H9 (cell line): ENCODE measurements around the gene MDFI. TPM values are rescaled to one million over a fixed set of nuclear protein-coding genes. Genes with fewer than 3 reads are reported as not detected.

Experiments
- DNase-seq: peaks from one replicate; pipeline ENCODE4 v3.0.0-alpha.2; 2017
- H2AFZ ChIP-seq: one replicate; pipeline ENCODE4 v1.6.1; 2013; ENCODE audit warnings: mild to moderate bottlenecking, low read length, control low read depth, moderate library complexity
- H2AK5ac ChIP-seq: 2 replicates; pipeline ENCODE4 v1.6.1; 2013; ENCODE audit warnings: low read length, control low read depth, mixed read lengths; ENCODE audit not compliant: insufficient read length
- H2BK120ac ChIP-seq: one replicate; pipeline ENCODE4 v1.6.1; 2013; ENCODE audit warnings: low read depth, mild to moderate bottlenecking, low read length, control low read depth, inconsistent platforms; ENCODE audit not compliant: poor library complexity, severe bottlenecking
- H2BK12ac ChIP-seq: 2 replicates; pipeline ENCODE4 v1.6.1; 2013; ENCODE audit warnings: low read length, control low read depth, mixed read lengths, low read depth; ENCODE audit not compliant: insufficient read length
- H2BK15ac ChIP-seq: 2 replicates; pipeline ENCODE4 v1.6.1; 2013; ENCODE audit warnings: low read depth, low read length, control low read depth
- H2BK20ac ChIP-seq: one replicate; pipeline ENCODE4 v1.6.1; 2013; ENCODE audit warnings: low read depth, mild to moderate bottlenecking, low read length, control low read depth, inconsistent platforms; ENCODE audit not compliant: poor library complexity, severe bottlenecking
- H2BK5ac ChIP-seq: 2 replicates; pipeline ENCODE4 v1.6.1; 2013; ENCODE audit warnings: low read length, control low read depth, mixed read lengths; ENCODE audit not compliant: insufficient read length
- H3K14ac ChIP-seq: 2 replicates; pipeline ENCODE4 v1.6.1; 2013; ENCODE audit warnings: low read length, control low read depth; ENCODE audit not compliant: insufficient read depth
- H3K18ac ChIP-seq: 2 replicates; pipeline ENCODE4 v1.6.1; 2013; ENCODE audit warnings: low read depth, mild to moderate bottlenecking, mixed read lengths, low read length, control low read depth; ENCODE audit not compliant: insufficient read length
- H3K23ac ChIP-seq: 2 replicates; pipeline ENCODE4 v1.6.1; 2013; ENCODE audit warnings: low read length, control low read depth, mixed read lengths, low read depth; ENCODE audit not compliant: insufficient read length
- H3K23me2 ChIP-seq: 2 replicates; pipeline ENCODE4 v1.6.1; 2013; ENCODE audit warnings: low read depth, mild to moderate bottlenecking, mixed read lengths, low read length, control low read depth; ENCODE audit not compliant: insufficient read length, poor library complexity, severe bottlenecking
- H3K27ac ChIP-seq: 2 replicates; pipeline ENCODE4 v1.5.1; 2013; ENCODE audit warnings: low read length, control low read depth, mixed read lengths, low read depth; ENCODE audit not compliant: insufficient read length
- H3K27me3 ChIP-seq: 2 replicates; pipeline ENCODE4 v1.6.1; 2013; ENCODE audit warnings: low read length, control low read depth, inconsistent platforms; ENCODE audit not compliant: insufficient read depth
- H3K4ac ChIP-seq: 2 replicates; pipeline ENCODE4 v1.6.1; 2013; ENCODE audit warnings: low read depth, mild to moderate bottlenecking, control low read depth, inconsistent platforms, low read length, moderate library complexity
- H3K4me1 ChIP-seq: 2 replicates; pipeline ENCODE4 v1.6.1; 2013; ENCODE audit warnings: low read length, control low read depth, inconsistent platforms; ENCODE audit not compliant: insufficient read depth
- H3K4me2 ChIP-seq: 2 replicates; pipeline ENCODE4 v1.6.1; 2013; ENCODE audit warnings: low read length, control low read depth, mixed read lengths; ENCODE audit not compliant: insufficient read length, insufficient read depth
- H3K56ac ChIP-seq: 2 replicates; pipeline ENCODE4 v1.6.1; 2013; ENCODE audit warnings: low read depth, mild to moderate bottlenecking, mixed read lengths, low read length, control low read depth; ENCODE audit not compliant: insufficient read length
- H3K79me1 ChIP-seq: 2 replicates; pipeline ENCODE4 v1.6.1; 2013; ENCODE audit warnings: low read depth, mild to moderate bottlenecking, moderate library complexity, low read length, control low read depth, inconsistent platforms; ENCODE audit not compliant: insufficient read depth, poor library complexity, severe bottlenecking
- H3K79me2 ChIP-seq: 2 replicates; pipeline ENCODE4 v1.6.1; 2013; ENCODE audit warnings: low read length, control low read depth, inconsistent platforms; ENCODE audit not compliant: insufficient read depth
- H3K9ac ChIP-seq: 2 replicates; pipeline ENCODE4 v1.6.1; 2013; ENCODE audit warnings: low read length, control low read depth, mixed read lengths; ENCODE audit not compliant: insufficient read length; ENCODE audit errors: extremely low read depth
- H3K9me3 ChIP-seq: one replicate; pipeline ENCODE4 v1.6.1; 2013; ENCODE audit warnings: low read depth, low read length, inconsistent platforms; ENCODE audit not compliant: control insufficient read depth
- H3T11ph ChIP-seq: one replicate; pipeline ENCODE4 v1.6.1; 2013; ENCODE audit warnings: mild to moderate bottlenecking, low read length, control low read depth, inconsistent platforms
- H4K20me1 ChIP-seq: one replicate; pipeline ENCODE4 v1.6.1; 2013; ENCODE audit not compliant: control insufficient read depth, insufficient read length, insufficient read depth
- H4K5ac ChIP-seq: 2 replicates; pipeline ENCODE4 v1.6.1; 2013; ENCODE audit warnings: low read depth, mild to moderate bottlenecking, mixed read lengths, low read length, control low read depth; ENCODE audit not compliant: insufficient read length
- H4K8ac ChIP-seq: replicated peaks from 2 replicates; pipeline ENCODE4 v1.6.1; 2013; ENCODE audit warnings: low read length, control low read depth, mixed read lengths, low read depth; ENCODE audit not compliant: insufficient read length
- H4K91ac ChIP-seq: 2 replicates; pipeline ENCODE4 v1.6.1; 2013; ENCODE audit warnings: low read depth, mild to moderate bottlenecking, moderate library complexity, mixed read lengths, low read length, control low read depth; ENCODE audit not compliant: insufficient read length
- H3K27ac Mint-ChIP-seq, 3 experiments: 2 replicates in 2 of 3; 3 replicates in 1 of 3; pipeline ENCODE4 v1.8.0; 2020 to 2021; ENCODE audit warnings: mixed read lengths in 3 of 3, mild to moderate bottlenecking in 1 of 3, moderate library complexity in 1 of 3
- H3K27me3 Mint-ChIP-seq: 2 replicates; pipeline ENCODE4 v1.8.0; 2021; ENCODE audit warnings: low read depth, mild to moderate bottlenecking, moderate library complexity, mixed read lengths
- H3K36me3 Mint-ChIP-seq, 3 experiments: 2 replicates in 2 of 3; 3 replicates in 1 of 3; pipeline ENCODE4 v1.8.0; 2020 to 2021; ENCODE audit warnings: low read depth in 3 of 3, mixed read lengths in 3 of 3; ENCODE audit not compliant: insufficient read depth in 1 of 3
- H3K4me1 Mint-ChIP-seq, 2 experiments: 2 replicates each; pipeline ENCODE4 v1.8.0; 2020; ENCODE audit warnings: mixed read lengths in 2 of 2
- H3K4me3 Mint-ChIP-seq, 2 experiments: 2 replicates in 1 of 2; 3 replicates in 1 of 2; pipeline ENCODE4 v1.8.0; 2020 to 2021; ENCODE audit warnings: mild to moderate bottlenecking in 2 of 2, mixed read lengths in 2 of 2, moderate library complexity in 1 of 2
- H3K9me3 Mint-ChIP-seq, 2 experiments: 2 replicates in 1 of 2; 3 replicates in 1 of 2; pipeline ENCODE4 v1.8.0; 2020; ENCODE audit warnings: mild to moderate bottlenecking in 2 of 2, mixed read lengths in 2 of 2, moderate library complexity in 1 of 2
- CTCF ChIP-seq: fragments of 200-600 bp; sonication (generic); conservative IDR thresholded peaks from 3 replicates; pipeline ENCODE4 v1.8.0; 2021; ENCODE audit warnings: antibody characterized with exemption, mild to moderate bottlenecking
- WGBS: extraction: QIAGEN DNeasy Blood & Tissue Kit; methylation state at CpG from one replicate; pipeline ENCODE4 v1.1.7; 2013; ENCODE audit warnings: missing lambda C conversion rate, low lambda C conversion rate, mixed read lengths; ENCODE audit not compliant: insufficient read length; ENCODE audit errors: extremely low coverage; 5-methylcytosine and 5-hydroxymethylcytosine counted together
- total RNA-seq: library from RNA; stranded (reverse); gene quantifications from 2 replicates; pipeline ENCODE4 v1.2.1, GENCODE V29; 2021

MDFI gene
- total RNA-seq, 1 experiment from 2014 or later: 45.0 TPM

- H4K20me1 ChIP-seq: no peaks in the 10 kb centered on the region
- Mint-ChIP-seq H3K4me1 (peaks cover 55 to 57% of the 10 kb centered on the region in 2 experiments), H3K4me3 (peak overlapping the region; percentile 81 to 90), H3K27ac (peak overlapping the region in 1 of 3 experiments; percentile 34; a peak in 2 of 7 replicates), H3K36me3 (peaks cover 12 to 18% (median 16%) of the 10 kb centered on the region in 3 experiments), H3K27me3 (peaks cover 68% of the 10 kb centered on the region), H3K9me3 (no peaks in the 10 kb centered on the region; a peak in 1 of 5 replicates)
- H2BK15ac ChIP-seq: no peak overlapping the region
- no peak for TF ChIP-seq CTCF
- H2AK5ac ChIP-seq: no peak overlapping the region
- peaks cover 3% of the 10 kb centered on the region; the same call in 1 of the 2 replicates for H3K27me3 ChIP-seq
- no peak overlapping the region for H2BK12ac ChIP-seq
- DNase-seq: peak; percentile 69
- H3K4me1 ChIP-seq: peaks cover 8% of the 10 kb centered on the region; the same call in 1 of the 2 replicates
- H3K4ac ChIP-seq: no peak overlapping the region
- H4K5ac ChIP-seq: no peak overlapping the region
- H4K91ac ChIP-seq: no peak overlapping the region
- WGBS: no CpG with 5 or more reads among the region's 40 CpGs
- peak overlapping the region; percentile 70 for H3K4me2 ChIP-seq
- H3K23ac ChIP-seq: no peak overlapping the region
- no peaks in the 10 kb centered on the region for H3K9me3 ChIP-seq
- no peak overlapping the region for H3K27ac ChIP-seq
- H3K79me1 ChIP-seq: no peaks in the 10 kb centered on the region
- no peak overlapping the region for H3K14ac ChIP-seq
- no peak overlapping the region for H2BK120ac ChIP-seq
- no peak overlapping the region for H2BK5ac ChIP-seq
- H3K56ac ChIP-seq: no peak overlapping the region
- peaks cover 18% of the 10 kb centered on the region for H3K23me2 ChIP-seq
- no peak overlapping the region for H2BK20ac ChIP-seq
- H4K8ac ChIP-seq: no peak overlapping the region
- no peak overlapping the region for H3K18ac ChIP-seq
- H2AFZ ChIP-seq: no peak overlapping the region
- no peaks in the 10 kb centered on the region; the same call in 1 of the 2 replicates for H3K79me2 ChIP-seq
- no peak overlapping the region for H3K9ac ChIP-seq
- H3T11ph ChIP-seq: no peak overlapping the region
Measured at GRCh38 chr6:41638935-41639808, 904 bp downstream of the MDFI start.
